HS-5 (cell line): ENCODE data around the gene AKAP1.
"Not testable (repeated sequence)": the region's sequence is repeated elsewhere in the genome, so short reads cannot be mapped to it uniquely, and the experiment has no call there.

Experiments
- DNase-seq: peaks from one replicate; pipeline ENCODE4 v3.0.0-alpha.2; 2012; ENCODE audit warnings: low read depth

Gene AKAP1

GRCh38 chr17:57077000-57077399 lies 8.0 kb upstream of the AKAP1 start:
- no peak for DNase-seq

GRCh38 chr17:57078274-57078673 lies 6.8 kb upstream of the AKAP1 start:
- DNase-seq: no peak

GRCh38 chr17:57080718-57081117 lies 4.3 kb upstream of the AKAP1 start:
- DNase-seq: no peak

DNA sequence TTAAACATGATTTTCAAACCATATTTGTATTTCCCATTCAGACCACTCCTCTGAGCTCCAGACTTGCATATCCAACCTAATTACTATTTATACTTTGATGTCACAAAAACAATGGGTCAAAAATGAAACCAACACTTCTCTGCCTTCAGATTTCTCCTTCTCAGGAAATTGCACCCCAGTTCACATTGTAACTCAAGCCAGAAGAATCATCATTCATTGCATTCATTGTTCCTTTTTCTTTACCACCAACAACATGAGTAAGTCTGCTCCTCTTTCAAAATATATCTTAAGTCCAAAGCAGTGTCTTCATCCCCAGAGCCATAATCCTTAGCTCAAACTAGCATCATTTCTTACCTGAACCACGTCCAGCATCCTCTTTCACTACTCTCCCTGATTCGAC lies 2.6 kb upstream of the AKAP1 start:
- no peak for DNase-seq

DNA sequence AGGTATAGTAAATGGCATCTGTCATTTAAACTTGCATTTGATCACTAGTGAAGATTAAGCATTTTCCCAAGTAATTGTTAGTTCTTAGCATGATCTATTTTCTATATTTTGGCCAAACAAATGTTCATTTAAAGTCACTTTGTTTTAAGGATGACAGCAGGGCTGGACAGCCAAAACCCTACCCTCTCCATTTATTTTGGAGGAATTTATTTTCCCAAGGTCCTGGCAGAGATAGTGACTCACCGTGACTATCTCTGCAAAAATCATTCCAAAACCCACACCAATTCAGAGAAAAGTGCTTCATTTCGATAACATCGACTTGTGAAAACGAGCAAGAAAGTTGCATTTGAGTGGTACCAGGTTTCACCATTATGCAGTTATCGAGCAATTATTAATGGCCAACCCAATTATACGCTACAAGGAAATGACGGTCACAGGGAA lies 665 bp upstream of the AKAP1 start:
- DNase-seq: peak; percentile 48

DNA sequence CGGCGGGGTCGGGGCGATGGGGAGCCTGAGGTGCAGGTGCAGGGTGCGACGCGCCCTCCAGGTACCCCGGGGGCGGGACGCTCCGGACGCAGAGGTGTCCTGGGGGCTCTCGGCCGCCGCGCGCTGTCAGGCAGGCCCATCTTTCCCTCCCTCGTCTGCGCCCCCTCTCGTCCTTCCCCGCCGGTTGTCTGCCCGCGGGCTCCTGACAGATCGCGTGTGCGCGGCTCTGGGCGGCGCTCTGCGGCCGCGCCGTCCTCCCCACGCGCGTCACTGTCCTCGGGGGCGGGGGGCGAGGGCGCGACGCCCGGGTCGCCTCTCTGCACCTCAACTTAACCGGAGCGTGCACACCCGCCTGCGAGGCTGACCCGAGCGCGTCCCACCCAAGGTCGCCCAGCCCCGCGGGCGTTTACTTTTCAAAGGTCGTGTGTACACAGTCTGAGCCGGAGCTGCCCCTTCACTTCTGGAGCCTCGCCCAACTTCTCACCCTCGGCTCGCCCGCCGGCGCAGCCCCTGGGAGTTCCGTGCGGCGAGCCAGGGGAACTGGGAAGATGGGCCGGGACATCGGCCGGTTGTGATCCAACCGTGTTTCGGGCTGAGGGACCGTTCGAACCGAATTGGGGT lies 512 bp downstream of the AKAP1 start:
- DNase-seq: no peak

GRCh38 chr17:57086069-57086930 lies 1.3 kb downstream of the AKAP1 start:
- no peak for DNase-seq

DNA sequence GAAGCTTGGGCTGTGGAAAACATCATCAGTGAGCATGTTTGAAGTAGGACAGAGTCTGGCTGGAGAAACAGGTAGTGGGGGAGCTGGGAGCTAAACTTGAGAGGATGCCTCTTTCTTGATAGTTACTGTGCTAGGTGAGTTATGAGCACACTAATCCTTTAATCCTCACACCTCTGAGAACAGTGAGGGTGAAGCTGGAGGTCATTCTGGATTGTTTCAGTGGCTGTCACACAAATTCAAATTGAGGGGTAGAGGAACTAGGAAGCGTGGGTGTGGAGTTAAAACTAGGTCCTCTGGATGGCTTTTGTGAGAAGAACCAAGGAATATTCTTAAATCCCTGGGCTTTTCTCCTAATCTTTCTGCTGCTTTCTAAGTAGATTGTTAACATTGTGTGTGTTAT lies 3.3 kb downstream of the AKAP1 start:
- no peak for DNase-seq

DNA sequence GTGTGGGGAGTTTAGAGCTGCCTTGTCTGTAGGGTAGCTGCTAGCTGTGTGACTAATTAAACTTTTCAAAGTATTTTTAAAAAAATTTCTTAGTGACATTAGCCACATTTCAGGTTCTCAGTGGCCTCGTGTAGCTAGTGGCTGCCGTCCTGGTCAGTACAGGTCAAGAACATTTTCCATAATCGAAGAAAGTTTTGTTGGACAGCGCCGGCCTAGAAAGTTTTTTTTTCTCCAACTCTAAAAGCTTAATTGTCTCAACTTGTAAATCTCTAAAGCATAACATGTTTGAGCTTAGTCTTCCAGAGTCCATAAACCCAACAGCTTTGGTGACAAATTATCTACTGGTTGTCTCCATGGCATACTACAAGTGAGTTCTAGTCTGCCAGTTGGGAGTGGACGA lies 4.3 kb downstream of the AKAP1 start:
- DNase-seq: no peak

DNA sequence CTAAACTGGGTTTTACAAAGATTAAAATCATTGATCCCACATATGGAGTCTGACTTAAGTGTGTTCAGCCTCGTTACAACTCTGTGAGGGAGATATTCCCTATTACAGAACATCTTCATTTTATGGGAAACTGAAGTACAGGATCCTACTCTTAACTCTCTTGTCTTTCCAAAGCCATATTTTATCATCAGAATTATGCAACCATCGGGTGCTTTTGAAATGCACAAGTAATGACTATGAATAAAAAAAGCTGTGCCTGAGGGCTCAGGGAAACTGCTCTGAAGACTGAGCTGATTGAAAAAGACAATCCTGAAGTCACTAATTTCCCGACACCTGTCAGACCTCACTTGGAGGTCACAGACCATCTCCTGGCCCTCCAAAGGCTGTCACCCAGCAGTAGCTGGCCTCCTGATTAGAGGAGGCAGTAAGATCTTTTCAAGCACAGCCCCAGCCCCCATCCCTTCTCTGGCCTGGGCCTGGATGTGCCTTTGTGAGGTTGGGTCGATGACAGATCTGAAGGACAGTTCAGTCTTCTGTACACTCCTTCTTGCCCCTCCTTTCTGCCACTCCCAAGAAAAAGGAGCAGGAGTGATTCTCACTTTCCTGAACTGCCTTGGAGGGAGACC lies 5.6 kb downstream of the AKAP1 start:
- no peak for DNase-seq

DNA sequence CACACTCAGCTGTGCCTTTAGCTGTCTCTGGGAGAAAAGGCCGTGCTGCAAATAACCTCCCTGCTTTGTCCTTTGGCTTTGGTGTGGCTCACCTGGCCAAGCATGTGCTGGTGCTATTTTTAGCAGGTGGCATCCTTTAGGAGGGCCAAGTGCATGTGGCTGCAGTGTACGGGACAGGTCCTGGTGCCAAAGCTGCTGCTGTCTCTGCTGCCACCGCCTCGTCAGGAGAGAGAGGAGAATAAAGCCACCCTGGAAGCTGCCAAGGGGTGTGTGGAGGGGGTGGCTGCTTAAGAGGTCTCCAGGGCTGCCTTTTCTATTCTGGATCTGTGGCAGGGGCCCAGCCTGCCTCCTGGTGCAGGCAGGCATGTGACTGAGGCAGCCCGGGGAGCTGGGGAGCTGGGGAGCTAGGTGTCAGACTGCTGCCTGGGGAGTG lies 6.2 kb downstream of the AKAP1 start:
- DNase-seq: no peak

- DNase-seq: no peak
Observed at GRCh38 chr17:57092171-57092570, 7.1 kb downstream of the AKAP1 start.

DNA sequence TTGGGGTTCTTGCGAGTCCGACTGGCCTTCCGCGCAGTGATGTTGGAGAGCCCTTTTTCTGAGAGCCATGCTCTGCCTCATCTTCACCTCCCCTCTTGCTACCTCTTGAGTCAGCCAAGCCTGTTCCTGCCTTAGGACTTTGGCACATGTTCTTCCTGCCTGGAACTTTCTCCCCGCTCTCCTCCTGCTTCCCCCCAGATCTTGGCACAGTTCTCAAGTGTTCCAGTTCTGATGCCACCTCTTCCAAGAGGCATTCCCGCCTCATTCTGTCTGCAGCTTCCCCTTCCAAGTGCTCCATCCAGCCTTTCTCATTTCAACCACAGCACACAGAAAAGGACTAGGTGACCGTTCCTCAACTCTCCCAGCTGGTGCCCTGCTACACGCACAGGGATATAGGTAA lies 7.7 kb downstream of the AKAP1 start:
- DNase-seq: no peak

- DNase-seq: no peak
Observed at GRCh38 chr17:57096472-57097202, 11.6 kb downstream of the AKAP1 start.

GRCh38 chr17:57097832-57098421 lies 12.9 kb downstream of the AKAP1 start:
- no peak for DNase-seq

- DNase-seq: no peak
Observed at GRCh38 chr17:57099165-57099564, 14.1 kb downstream of the AKAP1 start.

DNA sequence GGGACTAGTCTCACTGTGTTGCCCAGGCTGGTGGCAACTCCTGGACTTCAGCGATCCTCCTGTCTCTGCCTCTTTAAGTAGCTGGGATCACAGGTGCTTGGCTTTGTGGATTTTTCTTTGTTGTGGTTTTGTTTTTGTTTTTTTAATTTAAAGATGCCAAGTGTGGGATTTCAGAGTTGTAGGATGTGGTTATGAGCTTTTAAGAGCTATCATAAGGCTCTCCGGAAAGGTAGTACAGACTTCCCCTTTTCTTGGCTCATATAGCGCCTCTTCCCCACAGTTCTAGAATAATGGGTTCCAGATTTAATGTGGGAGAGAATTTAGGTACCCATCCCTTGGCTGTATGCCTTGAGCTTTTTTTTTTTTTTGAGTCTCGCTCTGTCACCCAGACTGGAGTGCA lies 17.1 kb downstream of the AKAP1 start:
- no peak for DNase-seq

DNA sequence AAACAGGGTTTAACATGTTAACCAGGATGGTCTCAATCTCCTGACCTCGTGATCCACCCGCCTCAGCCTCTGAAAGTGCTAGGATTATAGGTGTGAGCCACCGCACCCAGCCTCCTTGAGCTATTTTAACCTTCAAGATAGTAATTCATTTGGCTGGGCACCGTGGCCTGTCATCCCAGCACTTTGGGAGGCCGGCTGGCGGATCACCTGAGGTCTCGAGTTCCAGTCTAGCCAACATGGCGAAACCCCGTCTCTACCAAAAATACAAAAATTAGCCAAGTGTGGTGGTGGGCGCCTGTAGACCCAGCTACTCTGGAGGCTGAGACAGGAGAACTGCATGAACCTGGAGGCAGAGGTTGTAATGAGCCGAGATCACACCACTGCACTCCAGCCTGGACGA lies 17.6 kb downstream of the AKAP1 start:
- DNase-seq: not testable (repeated sequence)

DNA sequence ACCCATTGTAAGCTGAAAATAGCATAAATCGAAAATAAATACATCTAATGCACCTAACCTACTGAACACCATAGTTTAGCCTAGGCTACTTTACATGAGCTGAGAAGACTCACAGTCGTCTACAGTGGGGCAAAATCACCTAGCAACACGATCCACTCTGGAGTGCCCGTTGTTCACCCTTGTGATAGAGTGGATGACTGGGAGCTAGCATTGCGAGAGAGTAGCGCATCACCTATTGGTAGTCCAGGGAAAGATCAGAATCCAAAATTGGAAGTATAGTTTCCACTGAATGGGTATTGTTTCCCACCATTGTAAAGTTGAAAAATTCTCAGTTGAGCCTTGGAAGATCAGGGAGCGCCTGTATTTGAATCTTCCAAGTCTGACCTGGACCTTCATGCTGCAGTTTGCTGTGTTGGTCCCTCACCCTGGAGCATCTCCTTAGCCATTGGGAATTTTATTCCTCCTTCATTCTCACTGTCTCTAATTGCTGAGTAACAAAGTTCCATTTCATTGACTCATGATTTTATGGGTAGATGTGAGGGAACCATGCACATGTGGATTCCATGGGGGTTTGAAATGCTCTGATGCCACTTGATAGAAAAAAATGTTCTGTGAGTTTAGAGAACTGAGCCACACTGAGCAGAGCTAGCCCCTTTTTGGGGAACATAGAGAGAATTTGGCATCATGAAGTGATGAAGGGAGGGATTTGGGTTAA lies 19.6 kb downstream of the AKAP1 start:
- peak; percentile 43 for DNase-seq

- no peak for DNase-seq
Observed at GRCh38 chr17:57105591-57105990, 20.5 kb downstream of the AKAP1 start.

GRCh38 chr17:57106107-57106835 lies 21.2 kb downstream of the AKAP1 start:
- DNase-seq: no peak
